ENCODE measurements around the gene SULT1C4.
A peak's percentile ranks its signal among the peaks of the same experiment; 100 is the strongest.

SULT1C4 gene

DNA sequence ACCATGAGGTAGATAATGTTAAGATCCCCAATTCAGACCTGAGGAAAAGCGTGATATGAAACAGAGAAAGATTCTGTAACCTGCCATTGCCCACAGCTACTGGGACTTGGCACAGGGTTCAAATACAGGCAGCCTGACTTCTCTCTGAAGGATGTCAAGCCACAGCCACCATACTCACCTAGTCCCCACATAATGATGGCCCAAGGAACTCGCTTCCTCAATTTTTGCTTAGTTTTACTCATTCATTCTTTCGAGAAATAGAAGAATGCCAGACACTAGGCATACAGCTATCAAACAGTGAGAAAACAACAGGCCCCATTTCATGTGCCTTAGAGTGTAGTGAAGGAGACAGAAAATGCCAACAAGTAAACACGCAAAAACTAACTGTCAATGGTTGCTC is 980 bp upstream of the SULT1C4 start:
- no peak for DNase-seq

DNA sequence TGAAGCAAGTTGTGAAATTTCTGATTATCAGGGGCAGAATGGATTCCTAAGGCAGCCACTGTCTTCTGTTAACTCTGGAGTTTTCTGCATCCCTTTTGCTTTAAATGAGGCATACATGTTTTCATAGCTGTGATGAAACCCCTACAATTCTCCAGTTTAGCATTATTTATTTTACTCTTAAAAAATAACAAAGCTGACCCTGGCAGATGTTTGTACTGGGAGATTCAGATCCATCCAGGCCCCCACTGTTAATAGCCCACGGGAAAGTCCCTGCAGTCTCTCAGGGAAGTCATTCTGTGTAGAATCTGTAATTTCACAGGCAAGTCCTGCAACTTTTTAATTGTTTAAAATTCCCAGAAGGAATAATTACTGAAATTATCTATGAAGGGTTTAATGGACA is 353 bp upstream of the SULT1C4 start:
- no peak for DNase-seq

DNA sequence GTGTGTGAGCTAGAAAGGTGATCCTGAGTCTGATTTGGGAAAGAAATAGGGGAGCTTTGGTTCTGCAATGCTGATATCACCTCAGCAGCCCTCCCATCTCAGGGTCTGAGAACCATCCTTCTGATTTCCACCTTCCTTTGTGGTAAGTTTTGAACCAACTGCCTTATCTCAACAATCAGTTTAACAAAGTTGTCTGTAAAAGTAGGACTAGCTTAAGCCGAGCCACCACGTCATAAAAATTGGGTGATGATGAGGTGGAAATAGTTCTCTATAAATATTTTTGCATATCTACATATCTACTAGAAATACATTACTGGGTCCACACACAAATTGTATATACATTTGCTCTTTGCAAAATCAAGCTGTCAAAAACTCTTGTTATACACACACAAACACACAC is 1.1 kb downstream of the SULT1C4 start:
- no peak for DNase-seq

DNA sequence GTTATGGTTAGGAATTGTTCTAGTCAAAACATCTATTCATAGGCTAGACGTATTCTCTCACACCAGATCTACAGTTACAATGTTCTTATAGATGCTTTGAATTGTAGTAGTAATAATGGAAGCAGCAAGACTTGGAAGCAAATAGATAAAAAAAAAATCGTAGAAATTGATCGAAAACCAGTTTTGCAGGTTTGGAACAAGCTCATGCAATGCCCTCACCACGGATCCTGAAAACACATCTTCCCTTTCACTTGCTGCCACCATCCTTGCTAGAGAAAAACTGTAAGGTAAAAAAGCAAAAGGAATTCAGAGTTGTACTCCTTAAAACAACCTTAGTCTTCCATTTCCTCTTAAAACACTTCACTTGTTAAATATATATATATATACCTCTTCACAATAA is 4.4 kb downstream of the SULT1C4 start:
- DNase-seq: no peak

DNA sequence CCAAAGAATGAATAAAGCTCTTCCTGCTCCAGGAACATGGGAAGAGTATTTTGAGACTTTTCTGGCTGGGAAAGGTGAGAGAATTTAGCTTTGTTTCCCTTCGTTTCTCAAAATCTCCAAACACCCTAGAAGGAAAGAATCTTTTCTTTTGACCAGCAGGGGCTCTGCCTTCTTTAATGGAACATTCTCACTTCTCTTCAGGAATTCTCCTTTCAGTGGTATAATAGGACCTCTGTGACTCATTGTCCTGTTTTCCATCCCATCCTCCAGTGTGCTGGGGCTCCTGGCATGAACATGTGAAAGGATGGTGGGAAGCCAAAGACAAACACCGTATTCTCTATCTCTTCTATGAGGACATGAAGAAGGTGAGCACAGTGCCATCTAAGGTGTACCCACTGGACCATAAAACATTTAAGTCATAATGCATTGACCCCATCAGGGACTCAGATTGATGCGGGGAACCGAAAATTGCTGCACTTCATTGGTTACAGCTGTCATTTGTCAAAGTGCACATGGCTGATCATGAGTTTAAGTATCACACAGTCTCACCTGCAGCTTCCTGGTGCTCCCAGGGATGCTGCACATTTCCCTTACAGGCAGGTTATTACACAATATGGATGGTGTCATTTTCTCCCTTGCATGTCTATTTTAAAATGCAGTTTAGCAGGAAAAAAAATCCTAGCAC is 5.5 kb downstream of the SULT1C4 start:
- DNase-seq: no peak

DNA sequence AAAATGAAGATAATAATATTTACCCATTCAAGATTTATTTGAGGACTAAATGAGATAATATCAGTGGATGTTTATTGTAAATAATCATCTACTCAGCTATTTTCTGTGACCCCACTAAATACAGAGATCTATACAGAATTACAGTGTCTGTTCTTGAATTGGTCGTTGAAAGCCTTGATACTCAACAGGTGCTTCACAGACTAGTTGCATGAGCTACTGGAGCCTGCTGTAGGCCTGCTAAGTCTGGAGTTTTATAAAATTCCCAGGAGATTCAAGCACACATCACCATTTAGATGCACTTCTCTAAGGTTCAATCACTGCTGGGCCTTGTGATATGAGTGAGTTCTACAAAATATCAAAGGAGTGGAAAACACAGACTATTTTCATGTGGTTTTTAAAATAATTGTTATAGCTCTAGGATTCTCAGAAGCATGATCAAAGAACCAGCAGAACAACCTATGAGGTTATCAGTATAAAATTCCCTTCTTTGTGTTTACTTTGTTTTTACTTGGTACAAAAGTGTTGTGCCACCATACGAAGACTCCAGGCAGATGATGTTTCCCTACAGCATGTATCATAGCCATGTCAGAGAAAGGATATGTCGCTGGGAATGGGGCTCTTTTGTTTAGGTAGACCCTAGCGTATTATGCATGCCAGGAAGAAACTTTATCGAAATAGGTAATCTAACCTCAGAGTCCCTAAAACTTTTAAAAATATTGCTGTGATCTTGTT is 7.1 kb downstream of the SULT1C4 start:
- no peak for DNase-seq

DNA sequence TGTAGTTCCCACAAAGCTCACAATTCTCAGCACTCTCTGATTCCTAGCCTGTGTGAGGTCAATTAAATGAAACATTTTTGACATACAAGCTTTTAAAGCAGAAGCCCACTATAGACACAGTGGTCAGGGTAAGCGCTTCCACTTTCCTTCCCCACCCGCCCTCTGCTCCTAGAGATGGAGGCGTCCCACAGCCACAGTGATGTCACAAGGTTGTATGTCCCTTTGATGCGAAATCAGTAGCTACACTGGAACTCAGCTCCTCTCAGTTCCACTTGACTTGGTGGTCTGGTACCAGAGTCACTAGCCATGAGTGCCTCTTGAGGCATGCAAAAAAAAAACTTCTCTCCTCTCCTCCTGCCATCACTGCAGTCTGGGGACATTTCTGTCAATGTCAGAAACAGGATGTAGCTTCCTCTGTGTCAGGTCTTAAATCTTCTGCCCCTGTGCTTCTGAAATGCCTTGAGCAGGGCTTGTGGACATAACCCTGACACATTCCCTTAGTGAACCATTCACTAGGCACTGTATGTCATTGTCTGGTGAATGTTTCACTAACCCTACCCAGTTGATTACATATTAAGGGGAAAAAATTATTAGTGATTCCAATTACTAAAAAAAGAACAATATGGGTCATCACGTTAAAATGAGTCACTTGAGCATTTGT is 7.8 kb downstream of the SULT1C4 start:
- no peak for DNase-seq

DNA sequence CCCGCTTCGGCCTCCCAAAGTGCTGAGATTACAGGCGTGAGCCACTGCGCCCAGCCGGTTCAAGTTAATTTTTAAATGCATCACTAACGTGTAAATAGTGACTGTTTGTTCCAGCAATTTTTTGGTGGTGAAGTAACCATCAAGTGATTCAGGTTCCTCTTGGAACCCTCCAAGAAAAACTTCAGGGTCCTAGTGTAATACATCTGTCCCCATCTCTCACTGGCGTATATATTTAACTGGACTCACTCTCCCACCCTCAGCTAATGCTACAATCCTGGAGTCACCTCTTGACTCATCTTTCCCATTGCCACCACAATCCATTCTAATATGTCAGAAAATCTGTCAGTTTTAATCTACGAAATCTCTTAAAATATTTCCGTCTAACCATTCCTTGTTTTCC is 10.3 kb downstream of the SULT1C4 start:
- DNase-seq: no peak

DNA sequence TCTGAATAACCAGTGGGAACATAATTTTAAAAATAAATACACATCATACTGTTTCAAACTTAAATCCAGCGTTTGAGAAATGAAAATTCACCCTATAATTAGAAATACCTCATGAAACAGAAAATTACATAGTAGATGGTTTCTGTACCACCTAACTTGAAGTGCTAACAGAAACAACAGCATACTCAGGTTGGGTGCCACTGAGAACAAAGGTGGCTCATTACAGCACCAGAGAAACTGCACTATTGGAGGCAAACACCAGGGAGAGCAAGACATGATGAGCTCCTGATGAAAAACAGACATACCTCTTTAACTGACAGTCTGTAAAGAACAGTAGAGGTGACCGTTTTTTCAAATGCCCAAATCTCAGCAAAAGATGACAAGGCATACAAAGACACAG is 12.6 kb downstream of the SULT1C4 start:
- DNase-seq: no peak

DNA sequence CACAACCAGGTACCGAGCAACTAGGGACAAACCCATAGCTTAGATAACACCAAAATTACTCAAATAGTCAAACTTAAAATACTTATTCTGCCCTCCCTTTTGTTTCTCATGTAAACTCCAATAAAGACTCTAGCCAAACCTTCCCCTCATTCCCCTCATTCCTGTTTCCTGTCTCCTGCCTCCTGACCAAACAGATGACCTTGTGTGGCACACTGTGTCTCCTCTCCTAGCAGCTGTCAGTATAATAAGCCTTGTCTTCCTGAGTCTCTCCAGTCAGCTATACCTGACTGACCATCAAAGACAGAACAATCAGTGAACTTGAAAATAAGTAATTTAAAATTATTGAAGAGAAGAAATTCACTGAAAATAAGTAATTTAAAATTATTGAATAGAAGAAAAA is 14.3 kb downstream of the SULT1C4 start:
- no peak for DNase-seq

DNA sequence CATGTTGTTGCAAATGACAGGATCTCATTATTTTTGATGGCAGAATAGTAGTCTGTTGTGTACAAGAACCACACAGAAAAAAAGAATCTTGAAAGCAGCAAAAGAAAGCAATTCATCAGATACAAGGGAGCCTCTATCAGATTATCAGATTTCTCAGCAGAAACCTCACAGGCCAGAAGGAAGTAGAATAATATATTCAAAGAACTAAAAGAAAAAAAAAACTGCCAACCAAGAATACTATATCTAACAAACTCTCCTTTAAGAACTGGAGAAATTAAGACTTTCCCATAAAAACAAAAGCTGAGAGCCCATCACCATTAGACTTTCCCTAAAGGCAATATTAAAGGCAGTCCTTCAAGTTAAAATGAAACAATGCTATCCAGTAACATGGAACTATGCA is 15.4 kb downstream of the SULT1C4 start:
- no peak for DNase-seq

DNA sequence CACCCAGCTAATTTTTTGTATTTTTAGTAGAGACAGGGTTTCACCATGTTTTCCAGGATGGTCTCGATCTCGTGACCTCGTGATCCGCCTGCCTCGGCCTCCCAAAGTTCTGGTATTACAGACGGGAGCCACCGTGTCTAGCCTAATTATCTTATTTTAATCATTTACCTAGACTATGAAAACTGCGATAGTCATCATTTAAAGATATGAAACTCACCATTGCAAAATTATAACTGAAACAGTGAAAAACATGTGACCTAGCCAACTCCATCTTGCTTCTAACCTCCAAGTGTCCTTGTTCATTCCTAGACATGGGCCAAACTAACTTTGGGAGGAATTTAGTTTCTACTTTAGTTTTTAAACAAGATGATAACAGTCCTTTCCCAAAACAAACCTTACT is 17.4 kb downstream of the SULT1C4 start:
- no peak for DNase-seq

DNA sequence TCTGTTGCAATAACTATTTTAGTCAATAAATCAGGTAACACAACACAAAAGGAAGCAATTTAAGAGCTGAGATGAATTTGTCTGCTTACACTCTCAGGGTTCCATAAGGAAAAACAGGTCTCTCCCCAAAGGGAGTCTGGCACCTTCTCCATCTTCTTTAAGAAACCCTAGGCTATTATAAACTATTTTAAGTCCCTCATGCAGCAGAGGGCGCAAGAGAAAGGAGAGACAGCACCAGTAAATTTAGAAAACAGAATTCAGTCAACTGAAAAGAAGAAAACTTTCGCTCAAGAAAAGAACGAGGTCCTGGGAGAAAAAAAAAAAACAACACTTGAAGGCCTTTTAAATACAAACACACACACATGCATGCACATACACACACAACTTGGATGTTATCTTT is 19.1 kb downstream of the SULT1C4 start:
- DNase-seq: peak; percentile 6

DNA sequence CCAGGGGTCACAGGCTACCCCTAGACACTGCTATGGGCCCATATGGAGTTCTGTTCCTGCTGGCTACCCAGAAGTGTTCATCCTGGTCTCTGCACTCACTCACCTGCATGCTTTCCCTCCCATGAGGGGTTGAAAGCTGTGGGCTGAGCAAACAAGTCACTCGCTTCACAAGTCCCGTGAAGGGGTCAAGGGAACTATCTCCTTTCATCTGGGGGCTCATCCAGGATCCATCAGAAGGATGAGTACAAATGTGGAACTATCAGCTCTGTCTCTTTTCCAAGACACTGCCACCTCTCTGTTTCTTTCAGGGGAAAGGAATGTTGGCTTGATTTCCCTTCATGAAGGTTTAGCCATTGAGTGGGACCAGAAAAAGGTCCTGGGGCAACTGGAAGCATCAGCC is 21.7 kb downstream of the SULT1C4 start:
- no peak for DNase-seq

DNA sequence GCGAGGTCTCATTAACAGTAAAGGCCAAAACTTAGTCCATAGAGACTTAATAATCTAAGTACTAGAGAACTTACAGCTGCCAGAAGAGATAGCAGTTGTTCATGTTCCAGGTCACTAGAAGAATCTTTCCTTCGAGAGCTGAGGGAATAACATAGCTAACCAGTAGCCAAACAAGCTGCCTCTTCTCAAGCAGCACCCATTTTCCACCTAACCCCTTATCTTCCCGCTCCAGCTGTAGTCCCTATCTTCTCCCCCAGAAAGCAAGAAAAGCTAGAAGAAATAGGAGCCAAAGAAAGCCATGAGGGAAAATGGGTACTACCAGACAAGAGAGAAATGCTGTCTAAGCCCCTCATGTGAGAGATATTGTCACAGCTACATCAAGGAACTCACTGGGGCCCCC is 24.0 kb downstream of the SULT1C4 start:
- no peak for DNase-seq

DNA sequence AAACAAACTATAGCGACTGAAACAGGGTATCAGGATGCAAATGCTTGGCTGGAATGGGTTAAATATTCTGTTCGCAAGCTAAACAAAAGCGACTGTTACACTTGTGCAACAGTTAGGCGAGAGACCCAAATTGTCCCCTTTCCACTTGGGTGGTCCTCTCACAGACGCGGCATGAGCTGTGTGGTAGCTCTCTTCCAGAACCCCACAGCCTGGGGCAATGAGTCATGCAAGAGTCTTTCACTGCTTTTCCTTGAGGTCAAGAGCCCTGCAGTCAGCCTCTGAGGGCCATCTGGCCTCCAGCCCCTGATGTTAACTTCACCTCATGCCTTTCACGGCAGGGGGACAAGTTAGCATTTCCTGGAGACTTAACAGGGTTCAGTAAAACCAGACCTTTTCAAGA is 25.7 kb downstream of the SULT1C4 start:
- DNase-seq: no peak

DNA sequence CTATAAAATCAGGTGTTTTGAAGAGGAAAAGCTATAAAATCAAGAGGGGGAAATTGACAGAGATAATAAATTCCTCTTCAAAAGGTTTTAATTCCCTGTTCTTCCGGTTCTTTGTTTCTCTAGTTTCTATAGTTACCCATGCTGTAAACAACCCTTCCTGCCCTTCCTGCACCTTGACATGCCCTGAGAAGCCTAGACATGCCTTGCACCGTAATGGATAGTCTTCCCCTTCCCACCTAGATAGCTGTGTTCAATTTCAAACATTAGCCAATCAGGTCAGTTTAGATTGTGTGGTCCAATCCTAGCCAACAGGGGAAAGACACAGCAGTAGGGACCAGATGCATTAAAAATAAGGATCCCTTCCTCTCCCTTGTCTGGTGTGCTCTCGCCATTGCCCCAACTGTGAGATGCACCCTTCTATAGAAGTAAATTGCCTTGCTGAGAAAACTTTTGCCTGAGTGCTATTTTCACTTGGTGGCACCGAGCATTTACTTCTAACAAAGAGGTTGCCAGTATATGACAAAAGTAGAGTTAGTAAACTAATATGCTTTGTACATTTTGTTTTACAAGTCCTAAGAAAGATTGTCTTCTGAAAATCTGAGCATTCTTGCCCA is 27.1 kb downstream of the SULT1C4 start:
- DNase-seq: no peak

DNA sequence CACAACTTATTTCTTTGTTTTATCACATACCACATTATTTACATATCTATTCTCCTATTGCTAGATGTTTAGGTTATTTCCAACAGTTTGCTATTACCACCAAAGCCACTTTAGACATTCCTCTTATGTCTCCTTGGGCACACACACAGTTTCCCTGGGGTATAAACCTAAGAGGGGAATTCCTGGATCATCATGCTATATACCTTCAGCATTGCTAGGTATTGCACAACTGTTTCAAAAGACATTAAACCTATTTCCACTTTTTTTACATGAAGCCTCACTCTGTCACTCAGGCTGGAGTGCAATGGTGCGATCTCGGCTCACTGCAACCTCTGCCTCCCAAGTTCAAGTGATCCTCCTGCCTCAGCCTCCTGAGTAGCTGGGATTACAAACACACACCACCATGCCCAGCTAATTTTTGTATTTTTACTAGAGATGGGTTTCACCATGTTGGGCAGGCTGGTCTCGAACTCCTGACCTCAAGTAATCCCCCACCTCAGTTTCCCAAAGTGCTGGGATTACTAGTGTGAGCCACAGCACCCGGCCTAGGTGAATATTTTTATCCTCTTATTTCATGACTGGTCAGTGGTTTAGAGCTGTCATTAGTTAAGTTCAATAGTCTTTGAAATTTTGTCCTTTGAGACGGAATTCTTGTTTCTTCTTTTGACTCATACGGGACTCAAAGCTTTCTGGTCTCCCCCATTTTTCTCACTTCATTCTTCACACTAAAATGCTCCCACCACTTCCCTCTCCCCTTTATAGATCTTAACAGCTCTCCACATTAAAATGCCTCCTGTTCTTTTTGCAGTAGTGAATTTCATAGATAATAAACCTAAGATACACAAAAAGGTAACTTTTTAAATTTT is 30.3 kb downstream of the SULT1C4 start:
- no peak for DNase-seq

DNA sequence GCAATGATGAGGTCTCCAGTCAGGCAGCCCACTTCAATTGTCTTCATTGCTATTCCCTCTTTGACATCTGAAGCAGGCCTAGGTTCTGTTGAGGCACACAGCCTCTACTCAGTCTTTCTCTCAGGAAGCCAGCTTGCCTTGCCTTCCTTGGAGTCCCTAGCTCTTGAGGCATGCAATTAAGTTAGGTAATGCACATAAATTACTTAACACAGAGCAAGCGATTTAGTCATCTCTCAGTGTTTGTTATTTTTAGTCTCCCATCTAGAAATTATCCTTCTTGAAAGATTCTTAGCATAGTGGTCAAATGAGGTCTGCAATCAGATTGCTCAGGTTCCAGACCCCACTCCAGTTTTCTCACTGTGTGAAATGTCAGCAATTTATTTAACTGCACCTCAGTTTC is 32.0 kb downstream of the SULT1C4 start:
- DNase-seq: no peak

DNA sequence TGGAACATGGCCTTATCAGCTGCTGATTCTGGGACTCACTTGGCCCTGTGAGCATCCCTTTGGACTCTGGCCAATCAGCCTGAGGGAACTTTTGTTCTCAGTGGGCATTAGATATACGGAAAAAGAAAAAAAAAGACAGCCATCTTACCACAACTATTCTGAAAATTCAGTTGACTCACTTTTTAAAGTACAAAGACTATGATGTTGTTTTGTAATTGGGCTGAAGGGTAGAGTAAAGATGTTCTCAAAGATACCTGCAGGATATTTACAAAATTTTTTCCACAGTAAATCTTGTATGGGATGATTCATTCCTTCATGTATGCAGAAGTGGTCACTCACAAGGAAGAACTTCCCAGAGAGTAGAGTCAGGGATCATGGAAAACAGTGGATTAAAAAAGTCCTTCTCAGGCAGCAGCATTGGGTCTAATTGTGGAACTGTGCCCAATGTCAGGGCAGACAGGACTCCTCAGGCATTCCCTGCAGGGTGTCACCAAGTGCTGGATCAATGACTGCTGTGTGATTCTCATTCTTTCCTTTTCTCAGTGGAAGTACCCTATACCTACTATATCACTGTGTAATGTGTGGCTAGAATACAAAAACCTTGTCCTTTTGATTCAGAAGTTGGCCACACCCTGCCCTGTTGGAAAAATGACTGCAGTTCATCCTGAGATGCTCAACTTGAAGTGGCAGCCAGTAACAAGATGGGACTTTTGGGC is 35.4 kb downstream of the SULT1C4 start:
- DNase-seq: no peak

DNA sequence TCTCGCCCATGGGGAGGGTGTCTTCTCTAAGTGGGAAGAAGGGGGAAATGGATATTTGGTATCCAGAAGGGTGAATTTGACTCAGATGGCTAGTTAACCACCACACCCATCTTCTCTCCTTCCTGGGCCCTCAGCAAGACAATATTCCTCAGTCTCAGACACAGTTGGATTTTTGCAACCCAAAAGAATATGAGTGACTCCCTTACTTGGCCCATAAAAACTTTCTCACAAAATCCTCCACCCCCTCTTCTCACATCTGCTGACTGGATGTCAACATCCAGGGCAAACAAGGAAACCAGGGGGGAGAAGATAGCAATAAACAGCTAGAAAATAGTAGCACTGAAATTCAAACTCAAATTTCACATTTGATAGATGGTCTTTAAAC is 35.9 kb downstream of the SULT1C4 start:
- DNase-seq: no peak

DNA sequence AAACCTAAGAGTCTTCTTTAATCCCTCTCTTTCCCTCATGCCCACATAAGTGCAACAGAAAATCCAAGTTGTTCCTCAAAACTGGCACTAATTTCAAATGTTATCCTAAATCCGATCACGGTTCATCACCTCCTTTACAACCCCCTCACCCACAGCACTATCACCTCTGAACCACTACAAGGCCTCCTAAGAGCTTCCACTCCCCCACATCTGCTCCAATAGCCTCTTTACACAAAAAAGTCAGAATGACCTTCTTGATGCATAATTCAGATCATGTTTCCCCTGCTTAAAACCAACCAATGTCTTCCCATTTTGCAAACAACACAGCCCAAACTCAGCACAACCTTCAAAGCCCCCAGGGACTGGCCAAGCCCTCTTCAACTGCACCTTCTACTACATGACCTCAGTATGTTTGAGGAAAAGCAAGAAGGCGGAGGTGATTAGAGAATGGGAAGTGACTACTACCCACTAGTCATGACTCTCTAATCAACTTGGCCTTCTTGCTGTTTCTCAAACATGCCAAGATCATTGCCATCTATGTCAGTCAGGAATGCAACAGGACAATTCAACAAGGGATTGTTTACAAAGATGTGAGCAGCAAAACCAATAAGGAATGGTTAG is 36.6 kb downstream of the SULT1C4 start:
- DNase-seq: no peak
